Colonic mucosa (tissue), 4 donors: ENCODE measurements around the gene RFT1. TPM values are rescaled to one million over a fixed set of nuclear protein-coding genes. Genes with fewer than 3 reads are reported as not detected.

Source experiments
- DNase-seq: peaks from one replicate; pipeline ENCODE4 v3.0.0-alpha.2; 2020
- H3K27ac ChIP-seq: fragments of 200-600 bp; one replicate; pipeline ENCODE4 v1.8.0; 2021
- H3K27me3 ChIP-seq: fragments of 200-600 bp; one replicate; pipeline ENCODE4 v1.8.0; 2021
- H3K36me3 ChIP-seq: fragments of 200-600 bp; one replicate; pipeline ENCODE4 v1.8.0; 2021
- H3K4me1 ChIP-seq: fragments of 200-600 bp; one replicate; pipeline ENCODE4 v1.8.0; 2021; ENCODE audit warnings: mild to moderate bottlenecking
- H3K4me3 ChIP-seq: fragments of 200-600 bp; one replicate; pipeline ENCODE4 v1.8.0; 2021
- H3K9ac ChIP-seq, 2 donors: one replicate each; pipeline ENCODE4 v1.7.0; 2013; ENCODE audit warnings: control low read depth in 2 of 2, low read depth in 2 of 2, low read length in 2 of 2
- H3K9me3 ChIP-seq: fragments of 200-600 bp; one replicate; pipeline ENCODE4 v1.8.0; 2021
- CTCF ChIP-seq: fragments of 200-600 bp; IDR thresholded peaks from one replicate; pipeline ENCODE4 v1.8.0; 2022; ENCODE audit warnings: antibody characterized with exemption, mild to moderate bottlenecking
- intact Hi-C: fragments of 100-400 bp; cut with DNase I; formaldehyde crosslinking; loops from one replicate; pipeline ENCODE4 v1.14.1; 2022
- total RNA-seq, 2 donors: library from RNA; stranded (reverse); fragmentation: NEBNext Ultra II Directional in 1 of 2; extraction: Animal tissue kit (Norgen Biotek cat#: 25700) in 1 of 2; gene quantifications; one replicate each; pipeline ENCODE4 v1.2.1, GENCODE V29; 2021
- donor health status: healthy.
- donor health status: DM: no; HTN: no; CAD: no.
- donor health status: DM: no; HTN: no; CAD: no.

The RFT1 gene
- total RNA-seq, 2 donors from 2014 or later: 15.3 to 30.4 TPM

- H3K27me3 ChIP-seq: no peaks in the 10 kb centered on the region
- intact Hi-C loops: no loop called here
- no peak overlapping the region for H3K9ac ChIP-seq
- no peak for TF ChIP-seq CTCF
- no peaks in the 10 kb centered on the region for H3K9me3 ChIP-seq
- no peak for DNase-seq
- H3K4me3 ChIP-seq: no peak overlapping the region
- H3K27ac ChIP-seq: no peak overlapping the region
- no peaks in the 10 kb centered on the region for H3K36me3 ChIP-seq
- H3K4me1 ChIP-seq: no peaks in the 10 kb centered on the region
Measured at GRCh38 chr3:53084310-53085001, 45.8 kb downstream of the RFT1 start.

- Histone ChIP-seq H3K36me3 (no peaks in the 10 kb centered on the region), H3K9ac (no peak overlapping the region), H3K9me3 (no peaks in the 10 kb centered on the region), H3K4me1 (no peaks in the 10 kb centered on the region), H3K27me3 (no peaks in the 10 kb centered on the region), H3K27ac (no peak overlapping the region), H3K4me3 (no peak overlapping the region)
- intact Hi-C loops: no loop called here
- TF ChIP-seq CTCF: no peak
- DNase-seq: no peak
Measured at GRCh38 chr3:53083949-53084309, 46.3 kb downstream of the RFT1 start.

GRCh38 chr3:53083521-53083920 lies 46.7 kb downstream of the RFT1 start:
- Histone ChIP-seq H3K4me1 (no peaks in the 10 kb centered on the region), H3K4me3 (no peak overlapping the region), H3K9me3 (no peaks in the 10 kb centered on the region), H3K27ac (no peak overlapping the region), H3K27me3 (no peaks in the 10 kb centered on the region), H3K9ac (no peak overlapping the region), H3K36me3 (no peaks in the 10 kb centered on the region)
- no peak for TF ChIP-seq CTCF
- intact Hi-C loops: no loop called here
- no peak for DNase-seq

GRCh38 chr3:53082736-53083135 lies 47.5 kb downstream of the RFT1 start:
- DNase-seq: no peak
- Histone ChIP-seq H3K27ac (no peak overlapping the region), H3K4me3 (no peak overlapping the region), H3K36me3 (no peaks in the 10 kb centered on the region), H3K27me3 (no peaks in the 10 kb centered on the region), H3K9ac (no peak overlapping the region), H3K4me1 (no peaks in the 10 kb centered on the region), H3K9me3 (no peaks in the 10 kb centered on the region)
- no peak for TF ChIP-seq CTCF
- intact Hi-C loops: no loop called here

- H3K4me3 ChIP-seq: no peak overlapping the region
- intact Hi-C loops: no loop called here
- no peaks in the 10 kb centered on the region for H3K27me3 ChIP-seq
- no peak overlapping the region for H3K27ac ChIP-seq
- no peaks in the 10 kb centered on the region for H3K36me3 ChIP-seq
- H3K9ac ChIP-seq: no peak overlapping the region
- TF ChIP-seq CTCF: no peak
- no peak for DNase-seq
- no peaks in the 10 kb centered on the region for H3K4me1 ChIP-seq
- no peaks in the 10 kb centered on the region for H3K9me3 ChIP-seq
Measured at GRCh38 chr3:53081318-53081717, 48.9 kb downstream of the RFT1 start.
